Uterus (tissue), 4 donors: Measurements from ENCODE around the gene PRKCE. TPM values are rescaled to one million over a fixed set of nuclear protein-coding genes. Genes with fewer than 3 reads are reported as not detected.
A peak's percentile ranks its signal among the peaks of the same experiment; 100 is the strongest.

Experiments used
- DNase-seq, 2 donors: peaks; one replicate each; pipeline ENCODE4 v3.0.0-alpha.2; 2019 to 2020
- H3K27ac ChIP-seq, 2 donors: fragments of 200-600 bp; sonication (generic); 1 replicate in 1 of 2; 2 replicates in 1 of 2; pipeline ENCODE4 v1.5.1; 2016 to 2018
- H3K27me3 ChIP-seq, 2 donors: fragments of 200-600 bp; sonication (generic); one replicate each; pipeline ENCODE4 v1.5.1; 2018 to 2019; ENCODE audit warnings: control low read depth in 1 of 2
- H3K36me3 ChIP-seq, 2 donors: fragments of 200-600 bp; sonication (generic); one replicate each; pipeline ENCODE4 v1.5.1; 2019; ENCODE audit warnings: control low read depth in 1 of 2
- H3K4me1 ChIP-seq, 2 donors: fragments of 200-600 bp; sonication (generic); one replicate each; pipeline ENCODE4 v1.5.1; 2018 to 2019; ENCODE audit warnings: control low read depth in 1 of 2
- H3K4me3 ChIP-seq, 2 donors: fragments of 200-600 bp; sonication (generic); 1 replicate in 1 of 2; 2 replicates in 1 of 2; pipeline ENCODE4 v1.5.1; 2018 to 2019; ENCODE audit warnings: mild to moderate bottlenecking in 1 of 2
- H3K9me3 ChIP-seq, 2 donors: fragments of 200-600 bp; sonication (generic); one replicate each; pipeline ENCODE4 v1.5.1; 2019; ENCODE audit warnings: control low read depth in 1 of 2
- POLR2A ChIP-seq, 2 donors: fragments of 450-650 bp; IDR thresholded peaks; one replicate each; pipeline ENCODE4 v1.6.1; 2016; ENCODE audit warnings: antibody characterized with exemption in 2 of 2, mild to moderate bottlenecking in 1 of 2, moderate library complexity in 1 of 2
- intact Hi-C: fragments of 100-400 bp; cut with DNase I; formaldehyde crosslinking; loops from one replicate; pipeline ENCODE4 v1.15.1; 2023; ENCODE audit warnings: low total_unique reads
- total RNA-seq, 4 donors: library from RNA; depleted of rRNA in 3 of 4; stranded (reverse); fragments of >200 nt in 3 of 4; gene quantifications; one replicate each; pipeline versions ENCODE4 v1.1.0 to v1.2.4, GENCODE V29; 2014 to 2023
- TF ChIP-seq, protein P1 (sequence below), 4 experiments: fragments of 200-600 bp in 2 of 4; fragments of 450-650 bp in 2 of 4; sonication (generic) in 2 of 4; IDR thresholded peaks; one replicate each; pipeline ENCODE4 v1.5.1; 2016 to 2019; ENCODE audit warnings: antibody characterized with exemption in 4 of 4, mild to moderate bottlenecking in 2 of 4, moderate library complexity in 1 of 4
- donor health status: DM: yes; HTN: yes; CAD: no.

PRKCE gene
- total RNA-seq, 4 donors from 2014 or later: 3.8 to 47.6 (median 14.2) TPM

- Histone ChIP-seq H3K9me3 (no peaks in the 10 kb centered on the region), H3K36me3 (no peaks in the 10 kb centered on the region), H3K4me1 (peaks cover 9 to 45% of the 10 kb centered on the region in 2 donors), H3K27me3 (no peaks in the 10 kb centered on the region), H3K4me3 (no peak overlapping the region), H3K27ac (peak overlapping the region; percentile 77 to 79)
- TF ChIP-seq POLR2A (IDR thresholded peaks at IDR 0.05): no peak
- TF ChIP-seq, protein P1, sequence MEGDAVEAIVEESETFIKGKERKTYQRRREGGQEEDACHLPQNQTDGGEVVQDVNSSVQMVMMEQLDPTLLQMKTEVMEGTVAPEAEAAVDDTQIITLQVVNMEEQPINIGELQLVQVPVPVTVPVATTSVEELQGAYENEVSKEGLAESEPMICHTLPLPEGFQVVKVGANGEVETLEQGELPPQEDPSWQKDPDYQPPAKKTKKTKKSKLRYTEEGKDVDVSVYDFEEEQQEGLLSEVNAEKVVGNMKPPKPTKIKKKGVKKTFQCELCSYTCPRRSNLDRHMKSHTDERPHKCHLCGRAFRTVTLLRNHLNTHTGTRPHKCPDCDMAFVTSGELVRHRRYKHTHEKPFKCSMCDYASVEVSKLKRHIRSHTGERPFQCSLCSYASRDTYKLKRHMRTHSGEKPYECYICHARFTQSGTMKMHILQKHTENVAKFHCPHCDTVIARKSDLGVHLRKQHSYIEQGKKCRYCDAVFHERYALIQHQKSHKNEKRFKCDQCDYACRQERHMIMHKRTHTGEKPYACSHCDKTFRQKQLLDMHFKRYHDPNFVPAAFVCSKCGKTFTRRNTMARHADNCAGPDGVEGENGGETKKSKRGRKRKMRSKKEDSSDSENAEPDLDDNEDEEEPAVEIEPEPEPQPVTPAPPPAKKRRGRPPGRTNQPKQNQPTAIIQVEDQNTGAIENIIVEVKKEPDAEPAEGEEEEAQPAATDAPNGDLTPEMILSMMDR (IDR thresholded peaks at IDR 0.05): no peak
- no peak for DNase-seq
- intact Hi-C loops: no loop called here
Observed at GRCh38 chr2:45885171-45885621, 233.7 kb downstream of the PRKCE start.

DNA sequence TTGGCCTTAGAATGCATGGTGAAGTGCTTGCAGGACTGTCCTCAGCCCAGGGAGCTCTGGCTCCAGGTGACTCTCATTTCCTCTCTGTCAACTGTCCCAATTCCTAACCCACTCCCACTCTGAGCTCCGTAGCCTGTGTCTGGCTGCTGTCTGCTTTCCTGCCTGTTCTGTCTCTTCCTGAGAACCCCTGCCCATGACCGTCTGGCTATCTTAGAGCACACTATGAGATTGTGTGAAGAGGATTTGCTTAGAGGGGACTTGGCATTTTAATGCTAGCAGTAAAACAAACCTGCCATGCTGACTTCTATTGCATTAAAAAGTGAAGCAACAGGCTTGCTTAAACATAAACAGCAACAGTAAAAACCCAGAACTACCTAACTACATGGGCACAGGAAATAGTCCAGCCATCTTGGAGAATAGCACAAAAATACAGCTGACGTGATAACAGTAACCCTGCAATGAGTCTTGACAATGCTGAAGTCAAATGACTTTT is 234.7 kb downstream of the PRKCE start:
- TF ChIP-seq POLR2A (IDR thresholded peaks at IDR 0.05): no peak
- TF ChIP-seq, protein P1 (IDR thresholded peaks at IDR 0.05): no peak
- Histone ChIP-seq H3K9me3 (no peaks in the 10 kb centered on the region), H3K27me3 (no peaks in the 10 kb centered on the region), H3K4me1 (peaks cover 9 to 45% of the 10 kb centered on the region in 2 donors), H3K4me3 (no peak overlapping the region), H3K27ac (peak overlapping the region; percentile 77 to 79), H3K36me3 (no peaks in the 10 kb centered on the region)
- no peak for DNase-seq
- intact Hi-C loops: no loop called here

DNA sequence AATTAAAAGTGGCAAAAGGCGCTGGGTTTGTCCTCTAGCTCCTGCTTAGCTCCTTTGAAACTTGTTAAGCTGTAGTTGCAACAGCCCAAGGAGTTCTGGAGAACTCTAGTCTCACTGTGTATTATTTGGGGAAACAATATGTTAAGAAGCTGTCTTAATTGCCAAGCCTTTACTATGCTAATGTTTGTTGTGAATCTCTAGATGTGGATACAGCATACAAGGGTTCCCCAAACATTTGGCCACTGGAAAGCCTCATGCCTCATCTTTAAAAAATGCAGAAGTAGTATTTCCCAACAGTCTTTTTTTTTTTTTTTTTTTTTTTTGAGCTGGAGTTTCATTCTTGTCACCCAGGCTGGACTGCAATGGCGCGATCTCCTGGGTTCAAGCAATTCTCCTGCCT is 236.7 kb downstream of the PRKCE start:
- Histone ChIP-seq H3K27me3 (no peaks in the 10 kb centered on the region), H3K36me3 (no peaks in the 10 kb centered on the region), H3K27ac (peak overlapping the region in 1 of 2 donors; percentile 79), H3K4me3 (no peak overlapping the region), H3K4me1 (peaks cover 9 to 43% of the 10 kb centered on the region in 2 donors), H3K9me3 (no peaks in the 10 kb centered on the region)
- no peak for TF ChIP-seq POLR2A (IDR thresholded peaks at IDR 0.05)
- TF ChIP-seq, protein P1 (IDR thresholded peaks at IDR 0.05): no peak
- DNase-seq: no peak
- intact Hi-C loops: no loop called here

DNA sequence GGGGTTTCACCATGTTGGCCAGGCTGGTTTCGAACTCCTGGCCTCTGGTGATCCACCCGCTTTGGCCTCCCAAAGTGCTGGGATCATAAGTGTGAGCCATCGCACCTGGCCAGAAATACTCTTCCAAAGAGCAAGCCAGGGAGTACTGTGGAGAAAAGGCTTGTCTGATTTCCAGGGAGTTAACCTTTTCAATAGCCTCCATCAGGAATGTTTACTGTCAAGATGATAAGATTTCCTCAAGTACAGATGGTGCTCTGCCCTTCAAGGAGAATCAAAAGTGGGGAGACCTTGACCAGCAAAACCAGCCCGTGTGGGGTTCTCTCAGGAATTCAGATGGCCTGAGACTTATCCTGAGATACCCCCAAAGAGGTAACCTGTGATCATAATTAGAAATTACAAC is 237.2 kb downstream of the PRKCE start:
- no peak for DNase-seq
- intact Hi-C loops: no loop called here
- TF ChIP-seq POLR2A (IDR thresholded peaks at IDR 0.05): no peak
- TF ChIP-seq, protein P1 (IDR thresholded peaks at IDR 0.05): no peak
- peak overlapping the region in 1 of 2 donors; percentile 79 for H3K27ac ChIP-seq
- no peaks in the 10 kb centered on the region for H3K9me3 ChIP-seq
- no peak overlapping the region for H3K4me3 ChIP-seq
- H3K27me3 ChIP-seq: no peaks in the 10 kb centered on the region
- no peaks in the 10 kb centered on the region for H3K36me3 ChIP-seq
- H3K4me1 ChIP-seq: peaks cover 9 to 39% of the 10 kb centered on the region in 2 donors

- no peaks in the 10 kb centered on the region for H3K36me3 ChIP-seq
- intact Hi-C loops: no loop called here
- no peak for TF ChIP-seq POLR2A (IDR thresholded peaks at IDR 0.05)
- TF ChIP-seq, protein P1 (IDR thresholded peaks at IDR 0.05): no peak
- H3K4me3 ChIP-seq: no peak overlapping the region
- peaks cover 9 to 34% of the 10 kb centered on the region in 2 donors for H3K4me1 ChIP-seq
- H3K27me3 ChIP-seq: no peaks in the 10 kb centered on the region
- peak overlapping the region in 1 of 2 donors; percentile 79 for H3K27ac ChIP-seq
- DNase-seq: no peak
- no peaks in the 10 kb centered on the region for H3K9me3 ChIP-seq
Observed at GRCh38 chr2:45889053-45889452, 237.6 kb downstream of the PRKCE start.
